HG03175 (cell line): ENCODE results near the gene SERINC1.

Source experiments
- ATAC-seq: cut with Tn5 transposase; IDR thresholded peaks from one replicate; pipeline ENCODE4 v1.9.1; 2021; ENCODE audit warnings: mild to moderate bottlenecking, moderate library complexity; ENCODE audit not compliant: unreplicated experiment

The SERINC1 gene

DNA sequence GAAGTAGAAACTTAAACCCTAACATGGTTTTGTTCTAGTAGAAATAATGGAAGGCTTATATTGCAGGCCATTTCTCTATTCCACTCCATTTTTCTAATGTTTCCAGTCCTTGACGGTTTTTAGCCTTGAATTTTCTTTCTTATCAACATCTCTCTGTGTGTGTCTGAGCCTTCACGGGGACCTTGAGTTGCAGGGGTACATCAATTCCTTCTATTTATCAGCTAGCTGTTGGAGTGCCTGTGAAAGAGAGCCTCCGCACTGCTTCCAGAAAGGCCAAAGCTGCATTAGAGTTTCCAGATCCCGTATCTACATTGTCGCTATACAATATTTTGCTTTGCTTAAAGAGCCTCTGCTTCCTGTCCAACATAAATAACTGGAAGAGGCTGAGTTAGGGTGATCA is 77.6 kb downstream of the SERINC1 start:
- no peak for ATAC-seq

GRCh38 chr6:122393351-122393896 is 78.2 kb downstream of the SERINC1 start:
- ATAC-seq, result no peak
